Measurements from ENCODE around the gene ZNF652.
A peak's percentile ranks its signal among the peaks of the same experiment; 100 is the strongest.

Gene ZNF652

GRCh38 chr17:49401971-49402611 lies 40.0 kb upstream of the ZNF652 start:
- H3F3A ChIP-seq (ENCODE audit: low read depth) = peaks cover 5% of the 10 kb centered on the region
- 0 out of 2 replicates have a peak, but pooled peaks cover 1% of the 10 kb centered on the region for H3K79me2 ChIP-seq (ENCODE audit: insufficient read depth, low read length)
- H3K9me2 ChIP-seq (replicated peaks; ENCODE audit: low read depth, low read length) = no peaks in the 10 kb centered on the region
- H4K20me1 ChIP-seq (ENCODE audit: insufficient read depth, low read length, poor library complexity, severe bottlenecking) = no peaks in the 10 kb centered on the region
- peak overlapping the region; percentile 93 for H3K4me2 ChIP-seq (ENCODE audit: low read depth, low read length, poor library complexity, severe bottlenecking)
- H2AFZ ChIP-seq (ENCODE audit: low read length) = no peak overlapping the region
- H3K4me1 ChIP-seq (ENCODE audit: insufficient read depth, low read length, poor library complexity, severe bottlenecking) = peaks cover 63% of the 10 kb centered on the region
- no peaks in the 10 kb centered on the region for H3K9me3 ChIP-seq (ENCODE audit: insufficient read depth, low read depth, low read length)
- TF ChIP-seq CTCF (conservative IDR thresholded peaks at IDR 0.05; ENCODE audit: low read length) (no peak), EZH2phosphoT487 (IDR thresholded peaks at IDR 0.05; ENCODE audit: borderline replicate concordance) (no peak)
- H3K9ac ChIP-seq (ENCODE audit: low read depth, low read length, poor library complexity, severe bottlenecking) = peak overlapping the region; percentile 75
- peaks cover 20% of the 10 kb centered on the region; the same call in 1 of the 2 replicates for H3K36me3 ChIP-seq (ENCODE audit: insufficient read depth, low read length)
- no peak overlapping the region for H3K4me3 ChIP-seq (ENCODE audit: low read length, poor library complexity, severe bottlenecking)
- no peaks in the 10 kb centered on the region for H3K27me3 ChIP-seq (ENCODE audit: insufficient read depth, low read length, poor library complexity, severe bottlenecking)

GRCh38 chr17:49399995-49400394 lies 37.9 kb upstream of the ZNF652 start:
- Histone ChIP-seq H3F3A (ENCODE audit: low read depth) (peaks cover 5% of the 10 kb centered on the region), H4K20me1 (ENCODE audit: insufficient read depth, low read length, poor library complexity, severe bottlenecking) (no peaks in the 10 kb centered on the region), H3K9me2 (replicated peaks; ENCODE audit: low read depth, low read length) (no peaks in the 10 kb centered on the region), H3K27me3 (ENCODE audit: insufficient read depth, low read length, poor library complexity, severe bottlenecking) (no peaks in the 10 kb centered on the region), H3K36me3 (ENCODE audit: insufficient read depth, low read length) (0 out of 2 replicates have a peak, but pooled peaks cover 1% of the 10 kb centered on the region), H3K4me3 (ENCODE audit: low read length, poor library complexity, severe bottlenecking) (no peak overlapping the region), H3K9me3 (ENCODE audit: insufficient read depth, low read depth, low read length) (no peaks in the 10 kb centered on the region), H3K4me2 (ENCODE audit: low read depth, low read length, poor library complexity, severe bottlenecking) (no peak overlapping the region), H3K9ac (ENCODE audit: low read depth, low read length, poor library complexity, severe bottlenecking) (no peak overlapping the region), H3K79me2 (ENCODE audit: insufficient read depth, low read length) (no peaks in the 10 kb centered on the region), H2AFZ (ENCODE audit: low read length) (no peak overlapping the region), H3K4me1 (ENCODE audit: insufficient read depth, low read length, poor library complexity, severe bottlenecking) (peaks cover 53% of the 10 kb centered on the region)
- TF ChIP-seq CTCF (conservative IDR thresholded peaks at IDR 0.05; ENCODE audit: low read length) (no peak), EZH2phosphoT487 (IDR thresholded peaks at IDR 0.05; ENCODE audit: borderline replicate concordance) (no peak)

GRCh38 chr17:49397586-49397985 lies 35.5 kb upstream of the ZNF652 start:
- H3K4me3 ChIP-seq (ENCODE audit: low read length, poor library complexity, severe bottlenecking) = no peak overlapping the region
- no peaks in the 10 kb centered on the region for H3K9me3 ChIP-seq (ENCODE audit: insufficient read depth, low read depth, low read length)
- H3K79me2 ChIP-seq (ENCODE audit: insufficient read depth, low read length) = no peaks in the 10 kb centered on the region
- peak overlapping the region; percentile 60; the same call in 1 of the 2 replicates for H2AFZ ChIP-seq (ENCODE audit: low read length)
- H3K4me1 ChIP-seq (ENCODE audit: insufficient read depth, low read length, poor library complexity, severe bottlenecking) = peaks cover 47% of the 10 kb centered on the region
- H3K36me3 ChIP-seq (ENCODE audit: insufficient read depth, low read length) = no peaks in the 10 kb centered on the region
- H3K9ac ChIP-seq (ENCODE audit: low read depth, low read length, poor library complexity, severe bottlenecking) = no peak overlapping the region
- H3F3A ChIP-seq (ENCODE audit: low read depth) = no peaks in the 10 kb centered on the region
- TF ChIP-seq EZH2phosphoT487 (IDR thresholded peaks at IDR 0.05; ENCODE audit: borderline replicate concordance) (no peak), CTCF (conservative IDR thresholded peaks at IDR 0.05; ENCODE audit: low read length) (no peak)
- no peaks in the 10 kb centered on the region for H3K9me2 ChIP-seq (replicated peaks; ENCODE audit: low read depth, low read length)
- H3K4me2 ChIP-seq (ENCODE audit: low read depth, low read length, poor library complexity, severe bottlenecking) = no peak overlapping the region
- H3K27me3 ChIP-seq (ENCODE audit: insufficient read depth, low read length, poor library complexity, severe bottlenecking) = no peaks in the 10 kb centered on the region
- H4K20me1 ChIP-seq (ENCODE audit: insufficient read depth, low read length, poor library complexity, severe bottlenecking) = no peaks in the 10 kb centered on the region

All from Loucy (cell line).